ENCODE results near the gene MTCH2. TPM values are rescaled to one million over a fixed set of nuclear protein-coding genes. Genes with fewer than 3 reads are reported as not detected.

The MTCH2 gene
- total RNA-seq, 1 experiment from 2014 or later, result 103 TPM

DNA sequence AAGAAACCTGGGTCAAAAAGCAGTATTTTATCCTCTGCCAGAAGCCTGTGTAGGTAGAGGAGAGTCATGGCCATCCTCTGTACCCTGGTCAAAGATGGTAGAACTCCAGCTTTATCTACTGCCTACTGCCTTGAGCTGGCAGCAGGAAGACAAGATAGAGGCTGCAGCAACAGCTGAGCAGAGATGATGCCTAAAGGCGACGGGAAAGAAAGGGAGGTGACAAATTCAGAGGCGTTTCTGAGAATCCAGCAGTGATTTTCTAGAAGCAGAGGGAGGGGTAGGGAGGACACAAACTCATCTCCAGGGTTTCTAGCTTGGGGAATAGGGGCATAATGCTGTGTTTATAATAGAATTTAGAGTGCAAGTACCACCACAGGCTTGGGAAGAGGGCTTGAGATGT is 32.7 kb downstream of the MTCH2 start:
- CTCF ChIA-PET, result no interaction called here
- no TSS peak for BruUV-seq (replicated peaks)
- H3K4me3 Mint-ChIP-seq (ENCODE audit: low read depth, unreplicated experiment), result no peak overlapping the region
- H3K36me3 Mint-ChIP-seq (ENCODE audit: insufficient read depth, unreplicated experiment), result no peaks in the 10 kb centered on the region
- H3K27ac Mint-ChIP-seq (ENCODE audit: unreplicated experiment), result no peak overlapping the region
- peaks cover 19% of the 10 kb centered on the region for H3K27me3 Mint-ChIP-seq (ENCODE audit: unreplicated experiment)
- DNase-seq, result no peak
- intact Hi-C loops (cut with micrococcal nuclease; ENCODE audit: unreplicated experiment), result no loop called here
- TF ChIP-seq, protein P1, sequence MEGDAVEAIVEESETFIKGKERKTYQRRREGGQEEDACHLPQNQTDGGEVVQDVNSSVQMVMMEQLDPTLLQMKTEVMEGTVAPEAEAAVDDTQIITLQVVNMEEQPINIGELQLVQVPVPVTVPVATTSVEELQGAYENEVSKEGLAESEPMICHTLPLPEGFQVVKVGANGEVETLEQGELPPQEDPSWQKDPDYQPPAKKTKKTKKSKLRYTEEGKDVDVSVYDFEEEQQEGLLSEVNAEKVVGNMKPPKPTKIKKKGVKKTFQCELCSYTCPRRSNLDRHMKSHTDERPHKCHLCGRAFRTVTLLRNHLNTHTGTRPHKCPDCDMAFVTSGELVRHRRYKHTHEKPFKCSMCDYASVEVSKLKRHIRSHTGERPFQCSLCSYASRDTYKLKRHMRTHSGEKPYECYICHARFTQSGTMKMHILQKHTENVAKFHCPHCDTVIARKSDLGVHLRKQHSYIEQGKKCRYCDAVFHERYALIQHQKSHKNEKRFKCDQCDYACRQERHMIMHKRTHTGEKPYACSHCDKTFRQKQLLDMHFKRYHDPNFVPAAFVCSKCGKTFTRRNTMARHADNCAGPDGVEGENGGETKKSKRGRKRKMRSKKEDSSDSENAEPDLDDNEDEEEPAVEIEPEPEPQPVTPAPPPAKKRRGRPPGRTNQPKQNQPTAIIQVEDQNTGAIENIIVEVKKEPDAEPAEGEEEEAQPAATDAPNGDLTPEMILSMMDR (IDR thresholded peaks at IDR 0.05; ENCODE audit: unreplicated experiment), result no peak
- no peaks in the 10 kb centered on the region for H3K9me3 Mint-ChIP-seq (ENCODE audit: low read depth, unreplicated experiment)
- no peaks in the 10 kb centered on the region for H3K4me1 Mint-ChIP-seq (ENCODE audit: low read depth, unreplicated experiment)

DNA sequence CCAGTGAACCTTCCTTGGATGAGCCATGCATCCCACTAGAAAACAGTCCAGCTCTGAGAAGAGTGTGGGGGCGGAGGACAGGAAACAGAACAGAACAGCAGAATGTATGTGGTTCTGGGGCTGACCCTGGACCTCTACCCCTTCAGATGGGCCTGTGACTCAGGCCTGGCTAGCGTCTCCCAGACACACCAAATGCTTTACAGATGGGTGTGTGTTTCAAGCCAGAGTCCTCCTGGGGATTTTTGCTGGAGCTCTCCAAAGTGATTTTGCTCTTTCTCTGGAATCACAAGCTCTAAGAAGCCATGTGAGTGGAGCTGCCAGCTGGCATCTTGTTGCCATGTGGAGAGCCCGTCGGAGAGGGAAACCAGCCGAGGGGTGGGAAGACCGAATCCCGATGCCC is 35.0 kb downstream of the MTCH2 start:
- Mint-ChIP-seq H3K27me3 (ENCODE audit: unreplicated experiment) (peaks cover 25% of the 10 kb centered on the region), H3K4me3 (ENCODE audit: low read depth, unreplicated experiment) (no peak overlapping the region), H3K9me3 (ENCODE audit: low read depth, unreplicated experiment) (no peaks in the 10 kb centered on the region), H3K27ac (ENCODE audit: unreplicated experiment) (no peak overlapping the region), H3K36me3 (ENCODE audit: insufficient read depth, unreplicated experiment) (no peaks in the 10 kb centered on the region), H3K4me1 (ENCODE audit: low read depth, unreplicated experiment) (no peaks in the 10 kb centered on the region)
- DNase-seq, result no peak
- intact Hi-C loops (cut with micrococcal nuclease; ENCODE audit: unreplicated experiment), result no loop called here
- TF ChIP-seq, protein P1 (IDR thresholded peaks at IDR 0.05; ENCODE audit: unreplicated experiment), result no peak
- CTCF ChIA-PET, result no interaction called here
- no TSS peak for BruUV-seq (replicated peaks)

DNA sequence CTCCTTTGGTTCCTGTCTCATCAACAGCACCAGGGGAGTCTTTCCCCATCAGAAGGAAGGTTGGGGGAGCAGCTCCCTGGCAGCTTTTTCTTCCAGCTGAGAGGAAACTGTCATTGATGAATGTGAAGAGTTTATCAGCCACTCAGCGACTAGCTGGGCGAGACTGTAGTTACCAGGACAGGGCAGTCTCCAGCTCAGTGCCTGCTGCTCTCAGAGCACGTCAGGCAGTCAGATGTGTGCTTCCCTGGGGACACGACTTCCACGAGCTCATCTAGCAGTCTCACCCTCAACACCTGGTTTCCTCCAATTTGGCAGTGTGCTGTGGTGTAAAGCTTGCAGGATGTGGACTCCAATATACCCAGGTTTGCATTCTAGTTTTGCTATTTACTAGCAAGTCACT is 35.6 kb downstream of the MTCH2 start:
- no peaks in the 10 kb centered on the region for H3K9me3 Mint-ChIP-seq (ENCODE audit: low read depth, unreplicated experiment)
- intact Hi-C loops (cut with micrococcal nuclease; ENCODE audit: unreplicated experiment), result no loop called here
- H3K27ac Mint-ChIP-seq (ENCODE audit: unreplicated experiment), result no peak overlapping the region
- no peaks in the 10 kb centered on the region for H3K4me1 Mint-ChIP-seq (ENCODE audit: low read depth, unreplicated experiment)
- H3K4me3 Mint-ChIP-seq (ENCODE audit: low read depth, unreplicated experiment), result no peak overlapping the region
- DNase-seq, result no peak
- no TSS peak for BruUV-seq (replicated peaks)
- peaks cover 32% of the 10 kb centered on the region for H3K27me3 Mint-ChIP-seq (ENCODE audit: unreplicated experiment)
- CTCF ChIA-PET, result no interaction called here
- H3K36me3 Mint-ChIP-seq (ENCODE audit: insufficient read depth, unreplicated experiment), result no peaks in the 10 kb centered on the region
- TF ChIP-seq, protein P1 (IDR thresholded peaks at IDR 0.05; ENCODE audit: unreplicated experiment), result no peak

DNA sequence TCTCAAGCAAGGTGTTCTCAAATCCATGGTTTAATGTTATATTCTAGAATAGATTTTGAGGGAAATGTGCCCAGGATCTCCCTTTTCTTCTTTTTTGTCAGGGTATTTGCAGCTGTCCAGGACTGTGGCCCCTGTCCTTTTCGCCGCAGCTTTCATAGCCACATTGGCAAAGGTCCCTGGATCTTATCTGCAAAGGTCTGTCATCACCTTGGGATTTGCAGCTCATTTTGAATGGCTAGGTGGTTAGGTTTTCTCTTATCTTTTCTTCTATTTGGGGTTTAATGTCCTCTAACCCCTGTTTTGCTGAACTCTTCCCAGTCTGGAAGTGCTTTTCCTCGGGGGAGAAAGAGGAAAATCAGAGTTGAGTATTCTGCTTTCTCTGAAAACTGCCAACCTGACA is 36.4 kb downstream of the MTCH2 start:
- intact Hi-C loops (cut with micrococcal nuclease; ENCODE audit: unreplicated experiment), result no loop called here
- TF ChIP-seq, protein P1 (IDR thresholded peaks at IDR 0.05; ENCODE audit: unreplicated experiment), result no peak
- no TSS peak for BruUV-seq (replicated peaks)
- peaks cover 33% of the 10 kb centered on the region for H3K27me3 Mint-ChIP-seq (ENCODE audit: unreplicated experiment)
- no peaks in the 10 kb centered on the region for H3K4me1 Mint-ChIP-seq (ENCODE audit: low read depth, unreplicated experiment)
- H3K9me3 Mint-ChIP-seq (ENCODE audit: low read depth, unreplicated experiment), result no peaks in the 10 kb centered on the region
- no peak overlapping the region for H3K4me3 Mint-ChIP-seq (ENCODE audit: low read depth, unreplicated experiment)
- H3K36me3 Mint-ChIP-seq (ENCODE audit: insufficient read depth, unreplicated experiment), result no peaks in the 10 kb centered on the region
- CTCF ChIA-PET, result interaction anchor here (0.6 kb wide), 1 partner anchor 96 kb away, joined by 3 read pairs; no protein-coding TSS in a partner anchor
- H3K27ac Mint-ChIP-seq (ENCODE audit: unreplicated experiment), result no peak overlapping the region
- no peak for DNase-seq

Data from Calu3 (cell line).